ENCODE results near the gene CCDC148. TPM values are rescaled to one million over a fixed set of nuclear protein-coding genes. Genes with fewer than 3 reads are reported as not detected.

Gene CCDC148
- total and polyA plus RNA-seq, 2 donors (not counting 3 experiments of a cell fraction or from before 2014, with no cell fraction given): 0.04 to 0.69 TPM

DNA sequence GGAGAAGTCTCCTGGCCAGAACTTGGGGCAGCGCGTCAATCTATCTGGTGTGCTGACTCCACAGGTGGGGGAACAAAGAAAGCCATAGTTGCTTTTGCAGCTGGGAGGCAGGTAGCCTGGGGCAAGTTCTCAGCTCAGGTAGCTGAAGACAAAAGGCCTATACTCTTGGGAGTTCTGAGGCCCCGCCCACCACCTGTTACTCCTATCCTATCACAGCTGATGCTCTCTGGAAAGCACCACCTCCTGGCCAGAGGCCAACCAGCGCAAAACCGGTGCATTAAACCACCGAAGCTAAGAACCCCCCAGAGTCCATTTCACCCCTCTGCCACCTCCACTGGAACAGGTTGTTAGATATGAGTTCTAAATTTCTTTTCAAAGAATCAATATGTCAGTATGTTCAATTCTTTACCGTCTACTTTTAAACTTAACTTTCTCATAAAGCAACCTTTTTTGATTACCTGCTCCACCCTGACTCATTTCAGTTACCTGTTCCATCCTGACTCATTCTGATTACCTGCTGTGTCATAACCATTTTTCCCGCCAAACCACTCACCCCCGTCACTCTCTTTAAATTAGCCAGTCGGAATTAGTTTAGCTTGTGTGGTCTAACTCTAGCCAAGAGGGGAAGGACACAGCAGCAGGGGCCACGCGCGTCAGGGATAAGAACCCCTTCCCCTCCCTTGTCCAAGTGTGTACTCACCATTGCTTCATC lies 311.5 kb downstream of the CCDC148 start:
- Histone ChIP-seq H3K4me2 (ENCODE audit: insufficient read depth, low read length) (no peak overlapping the region), H3K79me2 (ENCODE audit: control insufficient read depth, insufficient read depth, low read length) (no peaks in the 10 kb centered on the region), H3K9ac (replicated peaks; ENCODE audit: extremely low read depth, insufficient read depth, low read length) (no peak overlapping the region), H3K9me1 (replicated peaks; ENCODE audit: control insufficient read depth, extremely low read depth, insufficient read depth, low read length) (no peaks in the 10 kb centered on the region), H3K36me3 (ENCODE audit: control insufficient read depth in 2 of 2, extremely low read depth in 1 of 2, insufficient read depth in 2 of 2, low read length in 2 of 2) (no peaks in the 10 kb centered on the region), H3K27me3 (ENCODE audit: control insufficient read depth in 2 of 2, insufficient read depth in 2 of 2, low read length in 2 of 2) (peaks cover 0 to 4% of the 10 kb centered on the region in 2 experiments), H2AFZ (ENCODE audit: low read depth, low read length) (no peak overlapping the region), H4K20me1 (replicated peaks; ENCODE audit: control insufficient read depth, extremely low read depth, insufficient read depth, low read length) (no peaks in the 10 kb centered on the region), H3K27ac (ENCODE audit: insufficient read depth, low read depth, low read length) (no peak overlapping the region), H3K4me3 (replicated peaks in 1 of 3; ENCODE audit: insufficient read depth in 1 of 3, low read depth in 1 of 3, low read length in 3 of 3) (no peak overlapping the region), H3K4me1 (ENCODE audit: control insufficient read depth, extremely low read depth, insufficient read depth, low read length) (no peaks in the 10 kb centered on the region), H3K9me3 (replicated peaks; ENCODE audit: control insufficient read depth, insufficient read depth, low read length) (no peaks in the 10 kb centered on the region)
- ChIA-PET CTCF (no interaction called here), POLR2A (no interaction called here)
- dilution Hi-C loops (cut with MboI; ENCODE audit: extremely low pct_ligation_motif_present, low sequenced_read_pairs) (no loop called here), intact Hi-C loops (cut with micrococcal nuclease) (no loop called here)
- no TSS peak for BruUV-seq (replicated peaks)
- no peak for FAIRE-seq
- no peak for TF ChIP-seq FOS (IDR thresholded peaks at IDR 0.05; ENCODE audit: borderline replicate concordance, insufficient read depth, low read length)
- TF ChIP-seq EZH2 (IDR thresholded peaks at IDR 0.05; ENCODE audit: borderline replicate concordance, low read depth, low read length, severe bottlenecking): no peak
- no peak for TF ChIP-seq JUN (IDR thresholded peaks at IDR 0.05; ENCODE audit: borderline replicate concordance, insufficient read depth, insufficient read length, low read depth)
- TF ChIP-seq, protein P1, sequence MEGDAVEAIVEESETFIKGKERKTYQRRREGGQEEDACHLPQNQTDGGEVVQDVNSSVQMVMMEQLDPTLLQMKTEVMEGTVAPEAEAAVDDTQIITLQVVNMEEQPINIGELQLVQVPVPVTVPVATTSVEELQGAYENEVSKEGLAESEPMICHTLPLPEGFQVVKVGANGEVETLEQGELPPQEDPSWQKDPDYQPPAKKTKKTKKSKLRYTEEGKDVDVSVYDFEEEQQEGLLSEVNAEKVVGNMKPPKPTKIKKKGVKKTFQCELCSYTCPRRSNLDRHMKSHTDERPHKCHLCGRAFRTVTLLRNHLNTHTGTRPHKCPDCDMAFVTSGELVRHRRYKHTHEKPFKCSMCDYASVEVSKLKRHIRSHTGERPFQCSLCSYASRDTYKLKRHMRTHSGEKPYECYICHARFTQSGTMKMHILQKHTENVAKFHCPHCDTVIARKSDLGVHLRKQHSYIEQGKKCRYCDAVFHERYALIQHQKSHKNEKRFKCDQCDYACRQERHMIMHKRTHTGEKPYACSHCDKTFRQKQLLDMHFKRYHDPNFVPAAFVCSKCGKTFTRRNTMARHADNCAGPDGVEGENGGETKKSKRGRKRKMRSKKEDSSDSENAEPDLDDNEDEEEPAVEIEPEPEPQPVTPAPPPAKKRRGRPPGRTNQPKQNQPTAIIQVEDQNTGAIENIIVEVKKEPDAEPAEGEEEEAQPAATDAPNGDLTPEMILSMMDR (IDR thresholded peaks at IDR 0.05; ENCODE audit: extremely low read depth in 1 of 2, insufficient read depth in 1 of 2, low read depth in 1 of 2, low read length in 2 of 2): no peak
- no peak for TF ChIP-seq MYC (IDR thresholded peaks at IDR 0.05; ENCODE audit: low read depth, low read length)
- TF ChIP-seq, protein P2, sequence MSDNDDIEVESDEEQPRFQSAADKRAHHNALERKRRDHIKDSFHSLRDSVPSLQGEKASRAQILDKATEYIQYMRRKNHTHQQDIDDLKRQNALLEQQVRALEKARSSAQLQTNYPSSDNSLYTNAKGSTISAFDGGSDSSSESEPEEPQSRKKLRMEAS (IDR thresholded peaks at IDR 0.05; ENCODE audit: insufficient read depth, insufficient read length): no peak
- TF ChIP-seq GATA2 (IDR thresholded peaks at IDR 0.05; ENCODE audit: insufficient read depth, insufficient read length, low read depth, low read length): no peak
- no peak for TF ChIP-seq POLR2A (IDR thresholded peaks at IDR 0.05; ENCODE audit: low read depth, low read length)
- no peak for TF ChIP-seq POLR2AphosphoS5 (IDR thresholded peaks at IDR 0.05; ENCODE audit: insufficient read depth, low read depth, low read length)
- DNase-seq (ENCODE audit: low read depth, low spot score): no peak

Measured in endothelial cell of umbilical vein (primary cell).